Kidney (tissue), 14 donors: ENCODE measurements around the gene FAM43A. TPM values are rescaled to one million over a fixed set of nuclear protein-coding genes. Genes with fewer than 3 reads are reported as not detected.

Experiments
- DNase-seq, 5 donors: peaks; one replicate each; pipeline ENCODE4 v3.0.0-alpha.2; 2013 to 2020
- FAIRE-seq: peaks from 2 replicates; lab custom pipeline; 2012; peaks lifted over from hg19 to GRCh38; lab: Jason Lieb, UNC
- H3K27ac ChIP-seq, 2 donors: one replicate each; pipeline ENCODE4 v1.7.0; 2013; ENCODE audit warnings: low read depth in 2 of 2, low read length in 2 of 2, inconsistent platforms in 1 of 2
- H3K27me3 ChIP-seq: one replicate; pipeline ENCODE4 v1.7.1; 2013; ENCODE audit warnings: low read length, inconsistent platforms; ENCODE audit not compliant: control insufficient read depth, insufficient read depth
- H3K36me3 ChIP-seq, 3 donors: one replicate each; pipeline versions ENCODE4 v1.7.0 to v1.7.1; 2013; ENCODE audit warnings: low read length in 3 of 3, control low read depth in 1 of 3, inconsistent platforms in 1 of 3; ENCODE audit not compliant: insufficient read depth in 3 of 3, control insufficient read depth in 2 of 3
- H3K4me1 ChIP-seq, 3 donors: one replicate each; pipeline versions ENCODE4 v1.7.0 to v1.7.1; 2013; ENCODE audit warnings: low read length in 3 of 3, inconsistent platforms in 1 of 3, low read depth in 1 of 3; ENCODE audit not compliant: control insufficient read depth in 2 of 3, insufficient read depth in 2 of 3
- H3K4me3 ChIP-seq, 3 donors: one replicate each; pipeline versions ENCODE4 v1.7.0 to v1.8.1; 2013; ENCODE audit warnings: low read length in 3 of 3, control low read depth in 1 of 3, inconsistent platforms in 1 of 3
- H3K9ac ChIP-seq, 3 donors: one replicate each; pipeline versions ENCODE4 v1.7.0 to v1.7.1; 2013; ENCODE audit warnings: low read length in 3 of 3, control low read depth in 1 of 3, inconsistent platforms in 1 of 3
- H3K9me3 ChIP-seq, 3 donors: one replicate each; pipeline versions ENCODE4 v1.7.0 to v1.7.1; 2013; ENCODE audit warnings: low read length in 3 of 3, control low read depth in 1 of 3, inconsistent platforms in 1 of 3; ENCODE audit not compliant: control insufficient read depth in 2 of 3, insufficient read depth in 1 of 3
- CTCF ChIP-seq: IDR thresholded peaks from 3 replicates; pipeline ENCODE4 v1.5.1; 2012; ENCODE audit warnings: mild to moderate bottlenecking, moderate library complexity, borderline replicate concordance; ENCODE audit not compliant: insufficient read depth; ENCODE audit errors: extremely low read depth
- intact Hi-C: fragments of 100-400 bp; cut with DNase I; formaldehyde crosslinking; loops from one replicate; pipeline ENCODE4 v1.11.1; 2022
- polyA plus RNA-seq: library from polyadenylated mRNA; stranded (reverse); fragments of 350-450 nt; fragmentation: Illumina TruSeq; extraction: RNeasy Lipid Tissue Mini Kit (QIAGEN cat#74804); gene quantifications from one replicate; pipeline ENCODE4 v1.2.3, GENCODE V29; 2014; ENCODE audit warnings: low read depth, low replicate concordance; ENCODE audit not compliant: insufficient read depth
- total RNA-seq: library from RNA; stranded (reverse); fragmentation: NEBNext Ultra II Directional; extraction: Animal tissue kit (Norgen Biotek cat#: 25700); gene quantifications from one replicate; pipeline ENCODE4 v1.2.1, GENCODE V29; 2021
- donor health status: control.
- donor health status: control.
- donor health status: control.
- donor health status: control.
- donor health status: control.
- donor health status: DM: yes; HTN: yes; CAD: no.
- donor health status: Normal renal cell carcinoma (clear cell type).

Gene FAM43A
- total and polyA plus RNA-seq, 2 donors from 2014 or later, result 5.0 to 11.4 TPM

DNA sequence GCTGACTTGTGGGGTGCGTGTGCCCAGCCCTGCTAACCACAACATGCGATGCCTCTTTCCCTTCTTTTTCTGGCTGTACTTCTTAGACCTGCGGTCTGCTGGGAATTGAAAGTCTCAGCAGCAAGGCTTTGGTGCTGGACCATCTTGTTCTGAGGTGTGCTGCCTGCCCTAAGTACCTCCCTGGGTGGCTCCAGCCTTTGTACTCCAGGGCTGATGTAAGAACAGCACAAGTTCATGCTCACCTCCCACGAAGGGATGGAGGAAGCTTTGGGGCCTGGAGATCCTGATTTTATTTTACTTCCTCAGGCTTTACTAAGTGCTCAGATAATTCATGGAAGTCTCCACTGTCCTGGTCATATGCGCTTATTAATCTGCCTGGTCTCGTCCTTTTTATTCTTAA is 28.9 kb downstream of the FAM43A start:
- Histone ChIP-seq H3K9me3 (no peaks in the 10 kb centered on the region), H3K4me3 (no peak overlapping the region), H3K36me3 (no peaks in the 10 kb centered on the region), H3K27ac (no peak overlapping the region), H3K4me1 (no peaks in the 10 kb centered on the region), H3K9ac (no peak overlapping the region), H3K27me3 (no peaks in the 10 kb centered on the region)
- no peak for TF ChIP-seq CTCF
- DNase-seq, result no peak
- intact Hi-C loops, result no loop called here
- FAIRE-seq, result no peak

GRCh38 chr3:194715022-194715800 is 29.5 kb downstream of the FAM43A start:
- no peak overlapping the region for H3K9ac ChIP-seq
- no peaks in the 10 kb centered on the region for H3K4me1 ChIP-seq
- no peaks in the 10 kb centered on the region for H3K9me3 ChIP-seq
- H3K27ac ChIP-seq, result no peak overlapping the region
- TF ChIP-seq CTCF, result no peak
- intact Hi-C loops, result no loop called here
- DNase-seq, result no peak
- H3K36me3 ChIP-seq, result no peaks in the 10 kb centered on the region
- no peak for FAIRE-seq
- H3K27me3 ChIP-seq, result no peaks in the 10 kb centered on the region
- H3K4me3 ChIP-seq, result no peak overlapping the region

GRCh38 chr3:194718079-194718478 is 32.4 kb downstream of the FAM43A start:
- Histone ChIP-seq H3K27ac (no peak overlapping the region), H3K27me3 (no peaks in the 10 kb centered on the region), H3K9me3 (no peaks in the 10 kb centered on the region), H3K9ac (no peak overlapping the region), H3K4me1 (no peaks in the 10 kb centered on the region), H3K4me3 (no peak overlapping the region), H3K36me3 (no peaks in the 10 kb centered on the region)
- no peak for TF ChIP-seq CTCF
- DNase-seq, result no peak
- intact Hi-C loops, result no loop called here
- no peak for FAIRE-seq
